BJ (cell line): ENCODE measurements around the gene RAB3GAP2. TPM values are rescaled to one million over a fixed set of nuclear protein-coding genes. Genes with fewer than 3 reads are reported as not detected.
A peak's percentile ranks its signal among the peaks of the same experiment; 100 is the strongest.

Experiments used
- CTCF ChIA-PET: fragments of 350-600 bp; formaldehyde crosslinking; extraction: SDS; loops from one replicate; lab custom pipeline; 2021; ENCODE audit warnings: antibody characterized with exemption, inconsistent platforms; lab: Yijun Ruan, JAX
- POLR2A ChIA-PET: fragments of 300-600 bp; sonication (Branson Sonifier 250); formaldehyde crosslinking; extraction: SDS; loops from one replicate; lab custom pipeline; 2021; ENCODE audit warnings: antibody characterized with exemption; lab: Charles Lee
- DNase-seq: peaks from one replicate; pipeline ENCODE4 v3.0.0-alpha.2; 2011; ENCODE audit warnings: low read depth
- H3K27me3 ChIP-seq: 2 replicates; pipeline ENCODE4 v1.6.0; 2011; ENCODE audit warnings: low read length; ENCODE audit not compliant: control insufficient read depth, insufficient read depth
- H3K36me3 ChIP-seq: 2 replicates; pipeline ENCODE4 v1.5.1; 2011; ENCODE audit warnings: low read length; ENCODE audit not compliant: control insufficient read depth, insufficient read depth
- H3K4me3 ChIP-seq: 2 replicates; pipeline ENCODE4 v1.5.1; 2011; ENCODE audit warnings: low read depth, mild to moderate bottlenecking, control low read depth, low read length
- polyA plus RNA-seq: library from polyadenylated mRNA; depleted of rRNA; stranded (reverse); fragments of >200 nt; gene quantifications from 2 replicates; pipeline ENCODE4 v1.2.3, GENCODE V29; 2011
- TF ChIP-seq, protein P1 (sequence below): IDR thresholded peaks from 2 replicates; pipeline ENCODE4 v1.5.1; 2011; ENCODE audit warnings: low read depth, mild to moderate bottlenecking, control low read depth, inconsistent platforms, low read length, moderate library complexity; ENCODE audit not compliant: insufficient read depth

The RAB3GAP2 gene
- polyA plus RNA-seq, 1 experiment: 25.1 TPM

DNA sequence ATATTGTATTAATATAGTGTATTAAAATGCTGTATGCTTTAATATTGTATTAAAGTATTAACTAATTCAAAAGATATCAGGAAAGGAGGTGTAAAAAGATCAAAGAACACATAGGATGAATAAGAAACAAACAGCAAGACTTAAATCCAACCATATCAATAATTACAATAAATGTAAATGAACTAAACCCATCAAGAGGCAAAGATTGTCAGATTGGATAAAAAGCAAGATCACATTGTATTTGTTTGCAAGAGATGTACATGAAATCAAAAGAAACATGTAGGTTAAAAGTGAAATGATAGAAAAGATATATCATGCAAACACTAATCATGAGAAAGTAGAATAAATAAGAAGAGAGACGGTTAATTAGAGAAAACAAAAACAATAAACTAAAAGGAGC is 34.1 kb upstream of the RAB3GAP2 start:
- Histone ChIP-seq H3K36me3 (no peaks in the 10 kb centered on the region), H3K4me3 (no peak overlapping the region), H3K27me3 (no peaks in the 10 kb centered on the region)
- POLR2A ChIA-PET: no interaction called here
- DNase-seq: no peak
- TF ChIP-seq, protein P1, sequence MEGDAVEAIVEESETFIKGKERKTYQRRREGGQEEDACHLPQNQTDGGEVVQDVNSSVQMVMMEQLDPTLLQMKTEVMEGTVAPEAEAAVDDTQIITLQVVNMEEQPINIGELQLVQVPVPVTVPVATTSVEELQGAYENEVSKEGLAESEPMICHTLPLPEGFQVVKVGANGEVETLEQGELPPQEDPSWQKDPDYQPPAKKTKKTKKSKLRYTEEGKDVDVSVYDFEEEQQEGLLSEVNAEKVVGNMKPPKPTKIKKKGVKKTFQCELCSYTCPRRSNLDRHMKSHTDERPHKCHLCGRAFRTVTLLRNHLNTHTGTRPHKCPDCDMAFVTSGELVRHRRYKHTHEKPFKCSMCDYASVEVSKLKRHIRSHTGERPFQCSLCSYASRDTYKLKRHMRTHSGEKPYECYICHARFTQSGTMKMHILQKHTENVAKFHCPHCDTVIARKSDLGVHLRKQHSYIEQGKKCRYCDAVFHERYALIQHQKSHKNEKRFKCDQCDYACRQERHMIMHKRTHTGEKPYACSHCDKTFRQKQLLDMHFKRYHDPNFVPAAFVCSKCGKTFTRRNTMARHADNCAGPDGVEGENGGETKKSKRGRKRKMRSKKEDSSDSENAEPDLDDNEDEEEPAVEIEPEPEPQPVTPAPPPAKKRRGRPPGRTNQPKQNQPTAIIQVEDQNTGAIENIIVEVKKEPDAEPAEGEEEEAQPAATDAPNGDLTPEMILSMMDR: no peak
- CTCF ChIA-PET: no interaction called here

DNA sequence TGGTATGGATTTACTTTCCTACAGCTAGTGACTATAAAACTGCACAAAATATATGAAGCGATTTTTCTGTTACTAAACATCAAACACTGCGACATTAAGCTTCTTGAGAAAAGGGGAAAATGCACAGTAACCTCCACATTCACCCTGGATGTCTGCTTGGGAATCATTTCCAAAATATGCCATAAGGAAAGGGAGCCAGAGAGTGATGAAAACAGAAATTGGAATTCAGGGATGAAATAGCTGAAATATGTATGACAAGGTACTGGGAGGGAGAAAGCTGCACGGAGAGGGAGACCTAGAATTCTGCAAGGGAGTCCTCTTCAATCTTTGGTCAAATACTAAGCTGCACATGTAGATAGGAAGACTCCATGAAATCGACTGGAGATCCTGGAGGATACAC is 31.6 kb upstream of the RAB3GAP2 start:
- Histone ChIP-seq H3K27me3 (no peaks in the 10 kb centered on the region), H3K4me3 (no peak overlapping the region), H3K36me3 (no peaks in the 10 kb centered on the region)
- ChIA-PET CTCF (interaction anchor here (1.7 kb wide), 1 partner anchor 11 kb away, joined by 5 read pairs; no protein-coding TSS in a partner anchor), POLR2A (no interaction called here)
- TF ChIP-seq, protein P1: no peak
- no peak for DNase-seq

DNA sequence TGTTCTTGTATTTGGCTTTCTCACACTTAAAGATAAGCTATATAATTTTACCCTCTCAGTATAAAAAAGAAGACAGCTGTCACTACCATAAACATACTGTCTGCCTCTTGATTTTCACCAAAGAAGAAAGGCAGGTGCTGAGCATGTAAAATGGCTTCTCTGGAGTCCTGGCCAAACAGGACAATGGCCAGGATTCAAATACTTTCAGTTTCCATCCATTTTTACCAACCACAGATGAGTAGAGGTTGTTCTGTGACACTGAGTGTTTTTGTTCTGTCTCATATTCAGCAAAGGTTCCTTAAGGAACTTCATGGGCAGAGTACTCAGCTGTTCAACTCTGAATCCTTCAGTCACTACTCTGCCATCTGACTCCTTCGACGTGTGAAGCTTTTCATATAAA is 29.4 kb upstream of the RAB3GAP2 start:
- Histone ChIP-seq H3K36me3 (no peaks in the 10 kb centered on the region), H3K27me3 (no peaks in the 10 kb centered on the region), H3K4me3 (no peak overlapping the region)
- DNase-seq: no peak
- TF ChIP-seq, protein P1: no peak
- POLR2A ChIA-PET: no interaction called here
- CTCF ChIA-PET: interaction anchor here (0.6 to 1.4 kb wide), 2 partner anchors 25 to 474 kb away, joined by 3 read pairs; no protein-coding TSS in a partner anchor

DNA sequence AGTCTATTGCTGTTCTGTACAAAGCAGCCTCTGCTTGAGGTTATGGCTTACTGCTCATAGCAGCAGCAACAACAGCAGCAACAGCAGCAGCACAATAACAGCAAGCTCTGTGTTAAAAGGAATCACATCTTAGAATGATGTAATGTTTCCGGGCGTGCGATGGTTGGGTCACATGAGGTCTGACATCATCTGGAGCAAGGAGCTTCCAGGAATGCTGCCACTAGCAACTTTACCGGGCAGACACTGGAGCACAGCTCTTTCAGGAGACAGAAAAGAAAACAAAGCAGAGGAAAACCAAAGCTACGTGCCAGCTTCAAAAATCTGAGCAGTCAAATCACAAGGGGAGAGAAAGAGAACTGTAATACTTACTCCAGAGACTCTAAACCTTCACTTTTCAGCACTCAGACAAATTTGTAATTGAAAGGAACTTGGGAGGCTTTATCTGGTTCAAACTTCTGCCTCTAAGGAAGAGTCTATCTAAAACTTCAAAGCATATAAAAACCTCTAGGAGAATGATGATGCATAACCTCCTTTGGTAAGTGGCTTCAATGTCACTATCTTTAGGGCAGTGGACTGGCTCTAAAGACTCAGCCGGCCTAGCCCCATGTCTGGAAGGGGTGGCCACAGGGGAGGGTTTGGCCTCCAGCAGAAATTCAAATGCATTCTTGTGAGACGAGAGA is 28.3 kb upstream of the RAB3GAP2 start:
- CTCF ChIA-PET: interaction anchor here (0.7 to 1.4 kb wide), 2 partner anchors 26 to 208 kb away, joined by 3 read pairs; no protein-coding TSS in a partner anchor
- DNase-seq: peak; percentile 89

DNA sequence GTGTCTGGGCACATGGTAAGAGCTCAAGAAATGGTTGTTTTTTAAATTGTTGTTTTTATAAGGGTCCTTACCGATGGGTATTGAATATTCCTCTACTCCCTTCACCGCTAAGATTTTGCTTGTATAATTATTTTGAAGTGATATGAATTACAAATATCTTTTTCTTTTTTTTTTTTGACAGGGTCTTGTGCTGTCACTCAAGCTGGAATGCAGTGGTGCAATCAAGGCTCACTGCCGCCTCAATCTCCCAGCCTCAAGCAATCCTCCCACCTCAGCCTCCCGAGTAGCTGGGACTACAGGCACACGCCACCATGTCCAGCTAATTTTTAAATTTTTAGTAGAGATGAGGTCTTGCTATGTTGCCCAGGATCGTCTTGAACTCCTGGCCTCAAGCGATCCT is 27.1 kb upstream of the RAB3GAP2 start:
- POLR2A ChIA-PET: interaction anchor here (0.7 kb wide), 1 partner anchor 134 kb away, joined by 18 read pairs; no protein-coding TSS in a partner anchor
- CTCF ChIA-PET: interaction anchor here (0.8 kb wide), 1 partner anchor 434 kb away, joined by 3 read pairs; no protein-coding TSS in a partner anchor

More for the DNA sequence above, 28.3 kb upstream of the RAB3GAP2 start:
- Histone ChIP-seq H3K27me3 (no peaks in the 10 kb centered on the region), H3K4me3 (no peak overlapping the region), H3K36me3 (no peaks in the 10 kb centered on the region)
- POLR2A ChIA-PET: interaction anchor here (1.1 kb wide), 1 partner anchor 11 kb away, joined by 5 read pairs; no protein-coding TSS in a partner anchor
- TF ChIP-seq, protein P1: no peak

More for the DNA sequence above, 27.1 kb upstream of the RAB3GAP2 start:
- no peak for DNase-seq
- H3K36me3 ChIP-seq: no peaks in the 10 kb centered on the region
- H3K4me3 ChIP-seq: no peak overlapping the region
- TF ChIP-seq, protein P1: no peak
- H3K27me3 ChIP-seq: no peaks in the 10 kb centered on the region
